GM12801 (cell line): ENCODE measurements around the gene SPON1.

Experiments used
- TF ChIP-seq, protein P1 (sequence below): IDR thresholded peaks from one replicate; pipeline ENCODE4 v1.5.1; 2011; ENCODE audit warnings: control low read depth; ENCODE audit not compliant: insufficient read length; ENCODE audit errors: extremely low read depth

SPON1 gene

DNA sequence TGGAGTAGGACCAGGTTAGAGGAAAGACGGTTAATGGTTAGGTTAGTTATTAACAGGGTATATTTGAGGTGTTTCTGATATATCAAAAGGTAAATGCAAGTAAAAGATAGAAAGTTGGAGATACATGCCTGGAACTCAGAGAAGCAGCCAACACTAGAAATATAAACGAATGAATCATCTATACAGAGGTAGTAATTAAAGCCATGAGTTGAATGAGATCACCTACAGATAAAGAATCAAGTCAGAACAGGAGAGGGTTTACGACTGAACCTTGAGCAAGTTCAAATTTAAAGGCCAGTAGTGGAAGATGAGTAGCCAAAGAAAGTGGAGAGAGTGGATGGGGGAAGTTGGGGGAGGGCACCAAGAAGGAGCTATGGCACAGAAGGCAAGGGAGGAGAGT lies 73.9 kb downstream of the SPON1 start:
- TF ChIP-seq, protein P1, sequence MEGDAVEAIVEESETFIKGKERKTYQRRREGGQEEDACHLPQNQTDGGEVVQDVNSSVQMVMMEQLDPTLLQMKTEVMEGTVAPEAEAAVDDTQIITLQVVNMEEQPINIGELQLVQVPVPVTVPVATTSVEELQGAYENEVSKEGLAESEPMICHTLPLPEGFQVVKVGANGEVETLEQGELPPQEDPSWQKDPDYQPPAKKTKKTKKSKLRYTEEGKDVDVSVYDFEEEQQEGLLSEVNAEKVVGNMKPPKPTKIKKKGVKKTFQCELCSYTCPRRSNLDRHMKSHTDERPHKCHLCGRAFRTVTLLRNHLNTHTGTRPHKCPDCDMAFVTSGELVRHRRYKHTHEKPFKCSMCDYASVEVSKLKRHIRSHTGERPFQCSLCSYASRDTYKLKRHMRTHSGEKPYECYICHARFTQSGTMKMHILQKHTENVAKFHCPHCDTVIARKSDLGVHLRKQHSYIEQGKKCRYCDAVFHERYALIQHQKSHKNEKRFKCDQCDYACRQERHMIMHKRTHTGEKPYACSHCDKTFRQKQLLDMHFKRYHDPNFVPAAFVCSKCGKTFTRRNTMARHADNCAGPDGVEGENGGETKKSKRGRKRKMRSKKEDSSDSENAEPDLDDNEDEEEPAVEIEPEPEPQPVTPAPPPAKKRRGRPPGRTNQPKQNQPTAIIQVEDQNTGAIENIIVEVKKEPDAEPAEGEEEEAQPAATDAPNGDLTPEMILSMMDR, result no peak

DNA sequence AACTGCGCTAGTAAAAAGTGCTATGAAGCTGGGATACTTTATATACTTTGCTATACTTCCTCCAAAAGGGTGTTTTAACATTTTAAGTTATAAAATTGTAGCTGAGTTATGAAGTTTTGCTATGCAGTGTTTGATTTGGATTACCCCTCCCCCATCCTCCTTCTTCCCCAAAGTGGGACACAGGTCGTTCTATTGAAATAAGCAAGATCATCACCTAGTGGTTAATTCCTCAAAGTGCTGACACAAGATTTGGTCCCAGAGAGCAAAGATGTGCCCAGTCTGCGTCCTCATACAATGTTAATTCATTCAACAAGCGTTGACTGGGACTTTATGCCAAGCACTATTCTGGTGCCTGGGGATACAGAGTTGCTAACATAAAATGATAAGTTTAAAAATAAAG lies 78.5 kb downstream of the SPON1 start:
- TF ChIP-seq, protein P1, result no peak

DNA sequence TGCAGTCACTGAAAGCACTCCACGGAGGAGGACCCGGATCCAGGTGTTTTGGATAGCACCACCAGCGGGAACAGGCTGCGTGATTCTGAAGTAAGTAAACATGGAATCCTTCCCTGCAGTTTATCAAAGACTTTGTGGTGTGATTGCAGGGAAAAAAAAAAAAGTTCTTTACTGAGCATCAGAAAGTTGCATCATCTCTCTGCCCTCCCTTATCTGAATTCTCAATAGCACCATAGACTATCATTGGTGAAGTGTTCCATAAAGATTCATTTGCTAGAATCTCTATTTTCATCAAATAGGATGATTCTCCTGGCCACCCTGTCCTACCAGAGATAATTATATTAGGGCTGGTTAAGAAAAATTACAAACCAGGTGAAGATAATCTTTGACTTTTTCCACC lies 79.0 kb downstream of the SPON1 start:
- TF ChIP-seq, protein P1, result no peak

DNA sequence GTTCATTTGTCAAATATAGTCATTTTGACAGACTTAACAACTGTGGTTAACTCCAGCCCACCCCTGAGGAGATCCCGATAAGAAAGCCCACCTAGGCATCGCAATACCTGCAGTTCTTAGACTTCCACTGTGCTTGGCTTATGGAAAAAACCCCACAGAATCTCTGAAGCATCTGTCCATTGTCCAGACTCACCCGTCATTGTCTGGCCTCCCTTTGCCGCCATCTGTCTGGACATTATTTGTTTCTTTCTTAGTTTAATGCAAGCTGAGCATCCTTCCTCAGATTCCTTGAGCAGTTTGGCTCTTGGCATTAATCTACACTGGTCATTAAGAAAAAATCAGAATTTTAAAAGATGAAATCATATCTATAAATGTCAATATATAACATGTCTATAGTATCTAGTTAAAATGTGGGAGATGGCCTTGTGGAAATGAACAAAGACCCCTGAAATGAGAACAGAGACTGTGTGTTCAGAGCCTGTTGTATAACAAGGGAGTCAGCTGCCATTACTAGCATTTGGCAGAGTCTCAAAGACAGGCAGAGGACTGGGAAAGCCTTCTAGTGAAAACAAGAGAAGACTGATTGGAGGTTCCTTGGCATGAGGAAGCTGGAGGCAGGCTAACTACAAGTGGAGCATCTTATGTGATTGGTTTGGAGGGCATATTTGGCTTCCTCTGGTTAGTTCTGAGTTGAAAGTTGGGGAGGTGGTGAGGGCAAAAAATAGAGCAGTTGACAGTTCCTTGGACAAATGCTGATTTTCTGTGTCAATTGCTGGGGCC lies 80.4 kb downstream of the SPON1 start:
- TF ChIP-seq, protein P1, result no peak

DNA sequence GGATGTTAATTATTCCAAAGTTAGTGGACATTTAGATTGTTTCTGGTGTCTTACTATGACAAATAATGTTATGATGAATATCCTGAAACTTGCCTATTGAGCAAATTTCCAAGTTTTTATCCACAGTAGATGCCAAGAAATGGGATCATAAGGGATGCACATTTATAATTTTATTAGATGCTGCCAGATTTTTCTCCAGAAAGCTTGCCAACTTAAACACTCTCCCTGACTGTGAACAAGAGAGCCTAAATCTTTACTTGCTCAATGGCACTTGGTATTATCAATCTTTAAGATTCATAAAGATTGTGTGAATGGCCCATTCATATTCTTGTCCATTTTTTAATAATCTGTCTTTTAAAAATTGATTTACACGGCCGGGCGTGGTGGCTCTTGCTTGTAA lies 82.4 kb downstream of the SPON1 start:
- TF ChIP-seq, protein P1, result no peak

DNA sequence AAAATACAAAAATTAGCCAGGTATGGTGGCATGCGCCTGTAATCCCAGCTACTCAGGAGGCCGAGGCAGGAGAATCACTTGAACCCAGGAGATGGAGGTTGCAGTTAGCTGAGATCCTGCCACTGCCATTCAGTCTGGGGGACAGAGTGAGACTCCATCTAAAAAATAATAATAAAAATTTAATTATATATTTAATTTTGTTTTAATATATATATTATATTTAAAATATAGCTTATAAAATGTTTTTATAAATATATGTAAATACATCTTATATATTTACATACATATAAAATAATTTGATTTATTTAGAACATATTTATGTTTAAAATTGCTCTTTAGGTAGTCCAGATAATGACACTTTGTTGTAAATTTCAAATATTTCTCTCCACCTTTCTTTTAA lies 82.9 kb downstream of the SPON1 start:
- TF ChIP-seq, protein P1, result no peak

DNA sequence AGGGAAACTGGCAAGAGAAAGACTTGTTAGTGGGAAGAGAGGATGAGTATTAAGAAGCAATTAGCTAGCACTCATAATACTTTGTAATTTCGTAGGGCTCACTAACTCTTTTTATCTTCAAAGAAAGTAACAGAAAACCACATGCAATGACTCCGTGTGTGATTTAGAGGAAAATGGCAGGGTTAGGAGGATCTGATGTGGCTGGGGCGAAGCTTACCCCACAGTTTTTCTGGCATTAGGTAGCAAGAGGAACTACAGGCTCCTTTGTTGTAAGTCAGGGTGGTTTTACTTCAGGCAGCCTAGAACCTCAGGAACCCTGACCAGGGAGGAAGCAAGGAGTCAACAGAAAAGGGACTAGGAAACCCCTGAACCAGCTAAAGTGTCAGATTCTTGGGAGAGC lies 89.7 kb downstream of the SPON1 start:
- TF ChIP-seq, protein P1, result no peak
